A673 (cell line): ENCODE measurements around the gene PRKCB. TPM values are rescaled to one million over a fixed set of nuclear protein-coding genes. Genes with fewer than 3 reads are reported as not detected.

Experiments
- BruUV-seq: library from RNA; stranded (reverse); fragments of 400-500 nt; replicated peaks from 2 replicates; lab custom pipeline; 2021; lab: Mats Ljungman, UMichigan
- CTCF ChIA-PET: fragments of 300-600 bp; sonication (Branson Sonifier 250); formaldehyde crosslinking; loops from one replicate; lab custom pipeline; 2022; ENCODE audit warnings: antibody characterized with exemption; lab: Charles Lee
- POLR2A ChIA-PET: fragments of 300-600 bp; sonication (Branson Sonifier 250); formaldehyde crosslinking; loops from one replicate; lab custom pipeline; 2022; ENCODE audit warnings: antibody characterized with exemption; ENCODE audit not compliant: low non-redundant PET; lab: Charles Lee
- DNase-seq: peaks from one replicate; pipeline ENCODE4 v3.0.0-alpha.2; 2015; ENCODE audit warnings: low spot score
- H3K27ac ChIP-seq: fragments of 200-600 bp; sonication (generic); 2 replicates; pipeline ENCODE4 v1.5.1; 2016; ENCODE audit warnings: mixed run types, low read depth, mild to moderate bottlenecking, mixed read lengths, antibody characterized with exemption, low read length; ENCODE audit not compliant: poor library complexity, severe bottlenecking
- H3K27me3 ChIP-seq: fragments of 200-600 bp; sonication (generic); replicated peaks from 2 replicates; pipeline ENCODE4 v1.6.1; 2017; ENCODE audit warnings: mixed run types, low read depth, mild to moderate bottlenecking, mixed read lengths, antibody characterized with exemption, low read length; ENCODE audit not compliant: insufficient read depth, poor library complexity
- H3K36me3 ChIP-seq: fragments of 200-600 bp; sonication (generic); 2 replicates; pipeline ENCODE4 v1.6.1; 2016; ENCODE audit warnings: mixed run types, mild to moderate bottlenecking, mixed read lengths, antibody characterized with exemption, low read length; ENCODE audit not compliant: insufficient read depth, poor library complexity, severe bottlenecking
- H3K4me1 ChIP-seq: fragments of 200-600 bp; sonication (generic); 2 replicates; pipeline ENCODE4 v1.6.1; 2017; ENCODE audit warnings: mixed run types, mild to moderate bottlenecking, mixed read lengths, antibody characterized with exemption, low read length; ENCODE audit not compliant: insufficient read depth, poor library complexity, severe bottlenecking
- H3K4me3 ChIP-seq: fragments of 200-600 bp; sonication (generic); 2 replicates; pipeline ENCODE4 v1.5.1; 2016; ENCODE audit warnings: low read depth, mixed run types, mild to moderate bottlenecking, mixed read lengths, low read length; ENCODE audit not compliant: poor library complexity, severe bottlenecking
- H3K9me3 ChIP-seq: fragments of 200-600 bp; sonication (generic); 2 replicates; pipeline ENCODE4 v1.6.1; 2016; ENCODE audit warnings: mixed run types, low read depth, mild to moderate bottlenecking, mixed read lengths, antibody characterized with exemption, low read length; ENCODE audit not compliant: poor library complexity, severe bottlenecking
- CTCF ChIP-seq: fragments of 300-800, 200-600 bp; sonication (generic); conservative IDR thresholded peaks from 2 replicates; pipeline ENCODE4 v1.5.1; 2017; ENCODE audit warnings: low read depth, mild to moderate bottlenecking, antibody characterized with exemption, low read length, moderate library complexity, mixed read lengths
- EZH2 ChIP-seq: fragments of 200-600 bp; sonication (generic); IDR thresholded peaks from 2 replicates; pipeline ENCODE4 v1.6.1; 2017; ENCODE audit warnings: borderline replicate concordance, low read depth, mild to moderate bottlenecking, mixed read lengths, antibody characterized with exemption, low read length; ENCODE audit not compliant: poor library complexity, severe bottlenecking
- intact Hi-C: fragments of 100-400 bp; cut with micrococcal nuclease; formaldehyde crosslinking; loops from one replicate; pipeline ENCODE4 v1.10.0; 2022; ENCODE audit not compliant: unreplicated experiment
- total RNA-seq: library from RNA; stranded (reverse); gene quantifications from 2 replicates; pipeline ENCODE4 v1.2.3, GENCODE V29; 2021

Gene PRKCB
- total RNA-seq, 1 experiment from 2014 or later, result 171 TPM

- ChIA-PET CTCF (no interaction called here), POLR2A (no interaction called here)
- intact Hi-C loops, result no loop called here
- Histone ChIP-seq H3K9me3 (no peaks in the 10 kb centered on the region), H3K27ac (no peak overlapping the region), H3K4me3 (no peak overlapping the region), H3K36me3 (no peaks in the 10 kb centered on the region), H3K4me1 (peaks cover 8% of the 10 kb centered on the region), H3K27me3 (no peaks in the 10 kb centered on the region)
- no TSS peak for BruUV-seq
- no peak for DNase-seq
- TF ChIP-seq CTCF, result no peak
- TF ChIP-seq EZH2, result no peak
Measured at GRCh38 chr16:23991066-23991465, 155.3 kb downstream of the PRKCB start.

- Histone ChIP-seq H3K27me3 (no peaks in the 10 kb centered on the region), H3K4me3 (no peak overlapping the region), H3K36me3 (no peaks in the 10 kb centered on the region), H3K4me1 (peaks cover 8% of the 10 kb centered on the region), H3K27ac (no peak overlapping the region), H3K9me3 (no peaks in the 10 kb centered on the region)
- POLR2A ChIA-PET, result no interaction called here
- no TSS peak for BruUV-seq
- DNase-seq, result no peak
- CTCF ChIA-PET, result interaction anchor here (1.0 kb wide), 2 partner anchors 16 kb away, joined by 4 read pairs; no protein-coding TSS in a partner anchor
- TF ChIP-seq EZH2 (no peak), CTCF (no peak)
- intact Hi-C loops, result no loop called here
Measured at GRCh38 chr16:23994615-23995014, 158.8 kb downstream of the PRKCB start.

- H3K36me3 ChIP-seq, result no peaks in the 10 kb centered on the region
- TF ChIP-seq EZH2 (no peak), CTCF (no peak)
- POLR2A ChIA-PET, result no interaction called here
- no peaks in the 10 kb centered on the region for H3K9me3 ChIP-seq
- no TSS peak for BruUV-seq
- intact Hi-C loops, result no loop called here
- H3K4me1 ChIP-seq, result peaks cover 8% of the 10 kb centered on the region
- H3K4me3 ChIP-seq, result no peak overlapping the region
- CTCF ChIA-PET, result no interaction called here
- no peak overlapping the region for H3K27ac ChIP-seq
- H3K27me3 ChIP-seq, result no peaks in the 10 kb centered on the region
- DNase-seq, result no peak
Measured at GRCh38 chr16:23996258-23996955, 160.6 kb downstream of the PRKCB start.
